Astrocyte (in vitro differentiated cells and primary cell): Measurements from ENCODE around the gene SLCO3A1. TPM values are rescaled to one million over a fixed set of nuclear protein-coding genes. Genes with fewer than 3 reads are reported as not detected.

Experiments
- DNase-seq: peaks from one replicate; pipeline ENCODE4 v3.0.0-alpha.2; 2010; ENCODE audit warnings: low read depth
- FAIRE-seq: peaks from 2 replicates; lab custom pipeline; 2011; peaks lifted over from hg19 to GRCh38; lab: Jason Lieb, UNC
- H2AFZ ChIP-seq: 2 replicates; pipeline ENCODE4 v1.6.0; 2012; ENCODE audit warnings: low read depth, low read length, inconsistent platforms
- H3K27ac ChIP-seq: 2 replicates; pipeline ENCODE4 v1.5.1; 2011; ENCODE audit warnings: low read depth, low read length, inconsistent platforms
- H3K27me3 ChIP-seq: 2 replicates; pipeline ENCODE4 v1.6.0; 2011; ENCODE audit warnings: low read length, inconsistent platforms; ENCODE audit not compliant: insufficient read depth
- H3K36me3 ChIP-seq: 2 replicates; pipeline ENCODE4 v1.5.1; 2011; ENCODE audit warnings: low read length, inconsistent platforms; ENCODE audit not compliant: insufficient read depth
- H3K4me1 ChIP-seq: 2 replicates; pipeline ENCODE4 v1.5.1; 2011; ENCODE audit warnings: low read length, inconsistent platforms; ENCODE audit not compliant: insufficient read depth
- H3K4me2 ChIP-seq: 2 replicates; pipeline ENCODE4 v1.6.0; 2012; ENCODE audit warnings: low read length, inconsistent platforms
- H3K4me3 ChIP-seq: 2 replicates; pipeline ENCODE4 v1.5.1; 2011; ENCODE audit warnings: low read depth, mild to moderate bottlenecking, low read length, inconsistent platforms; ENCODE audit not compliant: insufficient read depth
- H3K79me2 ChIP-seq: 2 replicates; pipeline ENCODE4 v1.6.0; 2012; ENCODE audit warnings: mild to moderate bottlenecking, low read length, inconsistent platforms; ENCODE audit not compliant: insufficient read depth
- H3K9ac ChIP-seq: 2 replicates; pipeline ENCODE4 v1.6.0; 2012; ENCODE audit warnings: mild to moderate bottlenecking, low read length, inconsistent platforms
- H3K9me3 ChIP-seq: 2 replicates; pipeline ENCODE4 v1.5.1; 2012; ENCODE audit warnings: low read depth, mild to moderate bottlenecking, low read length, inconsistent platforms; ENCODE audit not compliant: insufficient read depth
- H4K20me1 ChIP-seq: 2 replicates; pipeline ENCODE4 v1.6.0; 2012; ENCODE audit warnings: low read length, inconsistent platforms; ENCODE audit not compliant: insufficient read depth
- H3K27ac Mint-ChIP-seq: one replicate; pipeline ENCODE4 v1.8.0; 2021; ENCODE audit warnings: mild to moderate bottlenecking, mixed read lengths; ENCODE audit not compliant: unreplicated experiment
- H3K27me3 Mint-ChIP-seq: one replicate; pipeline ENCODE4 v1.8.0; 2021; ENCODE audit warnings: low read depth, mixed read lengths; ENCODE audit not compliant: unreplicated experiment
- H3K36me3 Mint-ChIP-seq: one replicate; pipeline ENCODE4 v1.8.0; 2021; ENCODE audit warnings: low read depth, mixed read lengths; ENCODE audit not compliant: unreplicated experiment
- H3K4me1 Mint-ChIP-seq: one replicate; pipeline ENCODE4 v1.8.0; 2021; ENCODE audit warnings: low read depth, mixed read lengths; ENCODE audit not compliant: unreplicated experiment
- H3K4me3 Mint-ChIP-seq: one replicate; pipeline ENCODE4 v1.8.0; 2021; ENCODE audit warnings: mild to moderate bottlenecking, moderate library complexity, mixed read lengths; ENCODE audit not compliant: unreplicated experiment
- H3K9me3 Mint-ChIP-seq: one replicate; pipeline ENCODE4 v1.8.0; 2021; ENCODE audit warnings: mild to moderate bottlenecking, mixed read lengths; ENCODE audit not compliant: unreplicated experiment
- CTCF ChIP-seq: IDR thresholded peaks from 2 replicates; pipeline ENCODE4 v1.5.1; 2011; ENCODE audit warnings: low read depth, mild to moderate bottlenecking, inconsistent platforms, low read length, moderate library complexity; ENCODE audit not compliant: insufficient read depth
- EZH2 ChIP-seq: IDR thresholded peaks from 2 replicates; pipeline ENCODE4 v1.6.1; 2012; ENCODE audit warnings: mild to moderate bottlenecking, low read length, inconsistent platforms; ENCODE audit not compliant: insufficient read depth
- total RNA-seq: library from RNA; stranded (reverse); gene quantifications from 2 replicates; pipeline ENCODE4 v1.2.1, GENCODE V29; 2021

SLCO3A1 gene
- total RNA-seq, 1 donor from 2014 or later, result 9.4 TPM

- TF ChIP-seq EZH2 (no peak), CTCF (no peak)
- peaks cover 11% of the 10 kb centered on the region for H3K4me1 Mint-ChIP-seq
These were observed 55.6 kb downstream of the SLCO3A1 start for GRCh38 chr15:91909111-91909510.

GRCh38 chr15:91909574-91909973 lies 56.1 kb downstream of the SLCO3A1 start:
- Histone ChIP-seq H4K20me1 (no peaks in the 10 kb centered on the region), H3K4me2 (no peak overlapping the region), H3K27ac (no peak overlapping the region), H3K4me3 (no peak overlapping the region), H3K79me2 (no peaks in the 10 kb centered on the region), H2AFZ (no peak overlapping the region), H3K9me3 (no peaks in the 10 kb centered on the region), H3K36me3 (no peaks in the 10 kb centered on the region), H3K9ac (no peak overlapping the region), H3K4me1 (no peaks in the 10 kb centered on the region), H3K27me3 (no peaks in the 10 kb centered on the region)
- Mint-ChIP-seq H3K27ac (peak overlapping the region; percentile 3), H3K9me3 (no peaks in the 10 kb centered on the region), H3K36me3 (no peaks in the 10 kb centered on the region), H3K27me3 (no peaks in the 10 kb centered on the region), H3K4me1 (peaks cover 11% of the 10 kb centered on the region), H3K4me3 (no peak overlapping the region)
- TF ChIP-seq EZH2 (no peak), CTCF (no peak)
- FAIRE-seq (no peak), DNase-seq (no peak)

More at GRCh38 chr15:91909111-91909510, 55.6 kb downstream of the SLCO3A1 start:
- Histone ChIP-seq H3K4me2 (no peak overlapping the region), H4K20me1 (no peaks in the 10 kb centered on the region), H2AFZ (no peak overlapping the region), H3K9me3 (no peaks in the 10 kb centered on the region), H3K4me1 (no peaks in the 10 kb centered on the region), H3K27ac (no peak overlapping the region), H3K4me3 (no peak overlapping the region), H3K36me3 (no peaks in the 10 kb centered on the region), H3K9ac (no peak overlapping the region), H3K79me2 (no peaks in the 10 kb centered on the region), H3K27me3 (no peaks in the 10 kb centered on the region)
- DNase-seq, result no peak
- Mint-ChIP-seq H3K4me3 (no peak overlapping the region), H3K27me3 (no peaks in the 10 kb centered on the region), H3K36me3 (no peaks in the 10 kb centered on the region), H3K9me3 (no peaks in the 10 kb centered on the region), H3K27ac (no peak overlapping the region)
- no peak for FAIRE-seq

GRCh38 chr15:91911844-91912243 lies 58.3 kb downstream of the SLCO3A1 start:
- FAIRE-seq (no peak), DNase-seq (no peak)
- H3K4me3 ChIP-seq, result no peak overlapping the region
- no peak for TF ChIP-seq EZH2
- TF ChIP-seq CTCF, result no peak
- H3K27me3 ChIP-seq, result no peaks in the 10 kb centered on the region
- no peaks in the 10 kb centered on the region for H3K9me3 ChIP-seq
- H3K79me2 ChIP-seq, result no peaks in the 10 kb centered on the region
- Mint-ChIP-seq H3K36me3 (peaks cover 4% of the 10 kb centered on the region), H3K27ac (no peak overlapping the region), H3K4me1 (peaks cover 11% of the 10 kb centered on the region), H3K27me3 (peaks cover 3% of the 10 kb centered on the region), H3K9me3 (no peaks in the 10 kb centered on the region), H3K4me3 (no peak overlapping the region)
- no peaks in the 10 kb centered on the region for H3K4me1 ChIP-seq
- no peak overlapping the region for H3K9ac ChIP-seq
- H3K27ac ChIP-seq, result no peak overlapping the region
- H2AFZ ChIP-seq, result no peak overlapping the region
- H3K36me3 ChIP-seq, result no peaks in the 10 kb centered on the region
- no peak overlapping the region for H3K4me2 ChIP-seq
- H4K20me1 ChIP-seq, result no peaks in the 10 kb centered on the region
